ENCODE data around the gene PPP1R11.
A peak's percentile ranks its signal among the peaks of the same experiment; 100 is the strongest.

GRCh38 chr6:30075790-30076732 is 9.1 kb downstream of the PPP1R11 start:
- TF ChIP-seq CTCF (optimal IDR thresholded peaks at IDR 0.05 in 1 of 3, IDR thresholded peaks at IDR 0.05 in 1 of 3, conservative IDR thresholded peaks at IDR 0.05 in 1 of 3; ENCODE audit: extremely low read depth in 1 of 3, insufficient read depth in 2 of 3, low read length in 3 of 3), result peak; percentile 48 to 63 (median 56)
- TF ChIP-seq EZH2 (IDR thresholded peaks at IDR 0.05; ENCODE audit: low read length), result no peak
